DOHH2 (cell line): ENCODE data around the gene MROH7.

Source experiments
- H3F3A ChIP-seq: fragments of 200-600 bp; sonication (generic), shearing (Covaris generic); 2 replicates; pipeline ENCODE4 v1.6.0; 2016; ENCODE audit warnings: antibody characterized with exemption, mild to moderate bottlenecking; ENCODE audit not compliant: control insufficient read depth, insufficient read depth
- H3K27ac ChIP-seq: fragments of 200-600 bp; sonication (generic); 2 replicates; pipeline ENCODE4 v1.5.1; 2014; ENCODE audit warnings: low read depth, mild to moderate bottlenecking, low read length, moderate library complexity
- H3K27me3 ChIP-seq: fragments of 200-600 bp; sonication (generic); 2 replicates; pipeline ENCODE4 v1.6.1; 2014; ENCODE audit warnings: mild to moderate bottlenecking, low read length, mixed read lengths; ENCODE audit not compliant: control insufficient read depth
- H3K36me3 ChIP-seq: fragments of 200-600 bp; sonication (generic); 2 replicates; pipeline ENCODE4 v1.6.1; 2014; ENCODE audit warnings: mild to moderate bottlenecking, low read length, moderate library complexity, mixed read lengths; ENCODE audit not compliant: control insufficient read depth
- H3K4me1 ChIP-seq: fragments of 200-600 bp; sonication (generic); 2 replicates; pipeline ENCODE4 v1.6.1; 2014; ENCODE audit warnings: mild to moderate bottlenecking, low read length, mixed read lengths; ENCODE audit not compliant: control insufficient read depth
- H3K4me2 ChIP-seq: fragments of 200-600 bp; sonication (generic); 2 replicates; pipeline ENCODE4 v1.6.0; 2014; ENCODE audit warnings: mild to moderate bottlenecking, low read length, moderate library complexity
- H3K4me3 ChIP-seq: fragments of 200-600 bp; sonication (generic); 2 replicates; pipeline ENCODE4 v1.5.1; 2014; ENCODE audit warnings: mild to moderate bottlenecking, low read length, mixed read lengths
- H3K79me2 ChIP-seq: fragments of 200-600 bp; sonication (generic); 2 replicates; pipeline ENCODE4 v1.6.1; 2014; ENCODE audit warnings: mild to moderate bottlenecking, low read length, mixed read lengths; ENCODE audit not compliant: control insufficient read depth
- H3K9me2 ChIP-seq: fragments of 200-600 bp; sonication (generic); replicated peaks from 2 replicates; pipeline ENCODE4 v1.6.1; 2014; ENCODE audit warnings: mild to moderate bottlenecking, low read length, mixed read lengths; ENCODE audit not compliant: control insufficient read depth
- H3K9me3 ChIP-seq: fragments of 200-600 bp; sonication (generic); 2 replicates; pipeline ENCODE4 v1.6.1; 2014; ENCODE audit warnings: antibody characterized with exemption, low read length, mixed read lengths; ENCODE audit not compliant: control insufficient read depth, insufficient read depth
- H4K20me1 ChIP-seq: fragments of 200-600 bp; sonication (generic); 2 replicates; pipeline ENCODE4 v1.6.0; 2014; ENCODE audit warnings: low read depth, mild to moderate bottlenecking, antibody characterized with exemption, low read length, moderate library complexity; ENCODE audit not compliant: control insufficient read depth, insufficient read depth
- CTCF ChIP-seq: fragments of 200-600 bp; sonication (generic); IDR thresholded peaks from one replicate; pipeline ENCODE4 v1.5.1; 2014; ENCODE audit warnings: antibody characterized with exemption, mild to moderate bottlenecking, low read depth, low read length; ENCODE audit not compliant: poor library complexity, severe bottlenecking
- EZH2phosphoT487 ChIP-seq: fragments of 200-600 bp; sonication (generic); IDR thresholded peaks from 2 replicates; pipeline ENCODE4 v1.6.1; 2017; ENCODE audit warnings: borderline replicate concordance, mild to moderate bottlenecking, antibody characterized with exemption, low read length, moderate library complexity, mixed read lengths

Gene MROH7

GRCh38 chr1:54610048-54610447 is 31.5 kb upstream of the MROH7 start:
- no peak for TF ChIP-seq EZH2phosphoT487
- TF ChIP-seq CTCF: no peak
- H3K9me2 ChIP-seq: no peaks in the 10 kb centered on the region
- H3K4me1 ChIP-seq: no peaks in the 10 kb centered on the region
- H3K4me2 ChIP-seq: no peak overlapping the region
- no peak overlapping the region for H3K27ac ChIP-seq
- no peaks in the 10 kb centered on the region for H3F3A ChIP-seq
- no peak overlapping the region for H3K4me3 ChIP-seq
- no peaks in the 10 kb centered on the region for H3K27me3 ChIP-seq
- H4K20me1 ChIP-seq: no peaks in the 10 kb centered on the region
- H3K79me2 ChIP-seq: no peaks in the 10 kb centered on the region
- no peaks in the 10 kb centered on the region for H3K9me3 ChIP-seq
- H3K36me3 ChIP-seq: no peaks in the 10 kb centered on the region

- no peaks in the 10 kb centered on the region for H3K4me1 ChIP-seq
- no peak overlapping the region for H3K4me2 ChIP-seq
- no peaks in the 10 kb centered on the region for H3K27me3 ChIP-seq
- H3K79me2 ChIP-seq: no peaks in the 10 kb centered on the region
- H3K27ac ChIP-seq: no peak overlapping the region
- no peaks in the 10 kb centered on the region for H3K9me3 ChIP-seq
- no peak for TF ChIP-seq CTCF
- TF ChIP-seq EZH2phosphoT487: no peak
- no peaks in the 10 kb centered on the region for H3K36me3 ChIP-seq
- H4K20me1 ChIP-seq: no peaks in the 10 kb centered on the region
- no peaks in the 10 kb centered on the region for H3K9me2 ChIP-seq
- no peaks in the 10 kb centered on the region for H3F3A ChIP-seq
- no peak overlapping the region for H3K4me3 ChIP-seq
Measured at GRCh38 chr1:54610601-54611580, 30.7 kb upstream of the MROH7 start.

- no peaks in the 10 kb centered on the region for H4K20me1 ChIP-seq
- TF ChIP-seq EZH2phosphoT487: no peak
- no peak for TF ChIP-seq CTCF
- H3K9me2 ChIP-seq: no peaks in the 10 kb centered on the region
- no peaks in the 10 kb centered on the region for H3F3A ChIP-seq
- H3K27ac ChIP-seq: no peak overlapping the region
- H3K4me2 ChIP-seq: no peak overlapping the region
- H3K27me3 ChIP-seq: no peaks in the 10 kb centered on the region
- H3K79me2 ChIP-seq: no peaks in the 10 kb centered on the region
- no peaks in the 10 kb centered on the region for H3K9me3 ChIP-seq
- no peaks in the 10 kb centered on the region for H3K36me3 ChIP-seq
- no peaks in the 10 kb centered on the region for H3K4me1 ChIP-seq
- H3K4me3 ChIP-seq: no peak overlapping the region
Measured at GRCh38 chr1:54611621-54612020, 30.0 kb upstream of the MROH7 start.
